ENCODE measurements around the gene MAP3K1. TPM values are rescaled to one million over a fixed set of nuclear protein-coding genes. Genes with fewer than 3 reads are reported as not detected.

The MAP3K1 gene
- total RNA-seq, 1 experiment from 2014 or later: 18.4 TPM

GRCh38 chr5:56900858-56901578, 85.7 kb downstream of the MAP3K1 start:
- DNase-seq (ENCODE audit: low spot score): peak; percentile 55

- DNase-seq (ENCODE audit: low spot score): no peak
These were observed 93.6 kb downstream of the MAP3K1 start for GRCh38 chr5:56908942-56909293.

- peak; percentile 95 for DNase-seq (ENCODE audit: low spot score)
These were observed 94.2 kb downstream of the MAP3K1 start, which contains the start of gene SETD9 for GRCh38 chr5:56909294-56910209. SETD9 (plus strand) TSS chr5:56909596; CDS start chr5:56909646, 50 bp downstream.

- DNase-seq (ENCODE audit: low spot score): peak; percentile 64
These were observed 95.0 kb downstream of the MAP3K1 start for GRCh38 chr5:56910210-56910965.

- no peak for DNase-seq (ENCODE audit: low spot score)
These were observed 98.4 kb downstream of the MAP3K1 start for GRCh38 chr5:56913766-56914165.

- DNase-seq (ENCODE audit: low spot score): no peak
These were observed 99.3 kb downstream of the MAP3K1 start for GRCh38 chr5:56914678-56915077.

GRCh38 chr5:56917534-56917933, 102.2 kb downstream of the MAP3K1 start:
- DNase-seq (ENCODE audit: low spot score): no peak

GRCh38 chr5:56918054-56918453, 102.7 kb downstream of the MAP3K1 start:
- no peak for DNase-seq (ENCODE audit: low spot score)

- DNase-seq (ENCODE audit: low spot score): no peak
These were observed 104.8 kb downstream of the MAP3K1 start for GRCh38 chr5:56919942-56920662.

GRCh38 chr5:56922922-56923321, 107.6 kb downstream of the MAP3K1 start:
- no peak for DNase-seq (ENCODE audit: low spot score)

- no peak for DNase-seq (ENCODE audit: low spot score)
These were observed 119.0 kb downstream of the MAP3K1 start for GRCh38 chr5:56934325-56934724.

GRCh38 chr5:56938858-56939257, 123.5 kb downstream of the MAP3K1 start:
- no peak for DNase-seq (ENCODE audit: low spot score)

GRCh38 chr5:56941981-56942380, 126.6 kb downstream of the MAP3K1 start:
- no peak for DNase-seq (ENCODE audit: low spot score)

Other genes starting within 250 kb of the MAP3K1 start
- 16.4 and 34.4 TPM in 2 replicates for gene SETD9, start 94.0 kb downstream of the MAP3K1 start, total RNA-seq (2014; rRNA removed; shearing (Covaris generic))
- 17.0 and 32.1 TPM in 2 replicates for gene MIER3, start 136.6 kb downstream of the MAP3K1 start, total RNA-seq (2014; rRNA removed; shearing (Covaris generic))